GDM1 (cell line): Measurements from ENCODE around the gene CHCHD6.

Experiments
- DNase-seq: peaks from one replicate; lab custom pipeline; 2025; lab: John Stamatoyannopoulos, UW

The CHCHD6 gene

GRCh38 chr3:126961191-126961790 lies 257.3 kb downstream of the CHCHD6 start:
- DNase-seq = no peak

GRCh38 chr3:126961791-126962461 lies 257.9 kb downstream of the CHCHD6 start:
- DNase-seq = no peak

GRCh38 chr3:126962756-126963155 lies 258.7 kb downstream of the CHCHD6 start:
- DNase-seq = no peak

GRCh38 chr3:126963261-126964190 lies 259.5 kb downstream of the CHCHD6 start:
- no peak for DNase-seq

GRCh38 chr3:126964261-126964660 lies 260.2 kb downstream of the CHCHD6 start:
- DNase-seq = no peak

- no peak for DNase-seq
Measured at GRCh38 chr3:126964950-126965349, 260.9 kb downstream of the CHCHD6 start.

- no peak for DNase-seq
Measured at GRCh38 chr3:126965526-126966080, 261.6 kb downstream of the CHCHD6 start.

GRCh38 chr3:126967386-126967785 lies 263.3 kb downstream of the CHCHD6 start:
- DNase-seq = no peak

- no peak for DNase-seq
Measured at GRCh38 chr3:126968391-126969390, 264.7 kb downstream of the CHCHD6 start.

- DNase-seq = no peak
Measured at GRCh38 chr3:126969586-126969985, 265.5 kb downstream of the CHCHD6 start.

- no peak for DNase-seq
Measured at GRCh38 chr3:126970101-126970500, 266.1 kb downstream of the CHCHD6 start.

GRCh38 chr3:126970921-126971320 lies 266.9 kb downstream of the CHCHD6 start:
- DNase-seq = no peak

- DNase-seq = no peak
Measured at GRCh38 chr3:126971891-126972351, 267.9 kb downstream of the CHCHD6 start.

- no peak for DNase-seq
Measured at GRCh38 chr3:126972866-126973265, 268.8 kb downstream of the CHCHD6 start.

- no peak for DNase-seq
Measured at GRCh38 chr3:126973814-126974213, 269.8 kb downstream of the CHCHD6 start.

- no peak for DNase-seq
Measured at GRCh38 chr3:126974756-126975155, 270.7 kb downstream of the CHCHD6 start.

- DNase-seq = no peak
Measured at GRCh38 chr3:126976906-126977305, 272.9 kb downstream of the CHCHD6 start.

GRCh38 chr3:126977821-126978220 lies 273.8 kb downstream of the CHCHD6 start:
- no peak for DNase-seq

- DNase-seq = no peak
Measured at GRCh38 chr3:126978291-126978690, 274.3 kb downstream of the CHCHD6 start.

- DNase-seq = no peak
Measured at GRCh38 chr3:126979046-126979628, 275.1 kb downstream of the CHCHD6 start.
